Measurements from ENCODE around the gene ATP11A. TPM values are rescaled to one million over a fixed set of nuclear protein-coding genes. Genes with fewer than 3 reads are reported as not detected.

The ATP11A gene
- total and polyA plus RNA-seq, 2 donors (not counting 3 experiments of a cell fraction or from before 2014, with no cell fraction given) = 16.5 to 88.1 TPM

- peaks cover 11% of the 10 kb centered on the region for H3K4me1 ChIP-seq (ENCODE audit: control insufficient read depth, extremely low read depth, insufficient read depth, low read length)
- no peak for FAIRE-seq
- POLR2A ChIA-PET = no interaction called here
- no peak for TF ChIP-seq GATA2 (IDR thresholded peaks at IDR 0.05; ENCODE audit: insufficient read depth, insufficient read length, low read depth, low read length)
- TF ChIP-seq, protein P1, sequence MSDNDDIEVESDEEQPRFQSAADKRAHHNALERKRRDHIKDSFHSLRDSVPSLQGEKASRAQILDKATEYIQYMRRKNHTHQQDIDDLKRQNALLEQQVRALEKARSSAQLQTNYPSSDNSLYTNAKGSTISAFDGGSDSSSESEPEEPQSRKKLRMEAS (IDR thresholded peaks at IDR 0.05; ENCODE audit: insufficient read depth, insufficient read length) = no peak
- no peak for TF ChIP-seq FOS (IDR thresholded peaks at IDR 0.05; ENCODE audit: borderline replicate concordance, insufficient read depth, low read length)
- TF ChIP-seq EZH2 (IDR thresholded peaks at IDR 0.05; ENCODE audit: borderline replicate concordance, low read depth, low read length, severe bottlenecking) = no peak
- no peak for TF ChIP-seq JUN (IDR thresholded peaks at IDR 0.05; ENCODE audit: borderline replicate concordance, insufficient read depth, insufficient read length, low read depth)
- TF ChIP-seq MYC (IDR thresholded peaks at IDR 0.05; ENCODE audit: low read depth, low read length) = no peak
- no peak for TF ChIP-seq POLR2A (IDR thresholded peaks at IDR 0.05; ENCODE audit: low read depth, low read length)
- TF ChIP-seq CTCF (IDR thresholded peaks at IDR 0.05; ENCODE audit: extremely low read depth in 1 of 2, insufficient read depth in 1 of 2, low read depth in 1 of 2, low read length in 2 of 2) = no peak
- no peak for TF ChIP-seq POLR2AphosphoS5 (IDR thresholded peaks at IDR 0.05; ENCODE audit: insufficient read depth, low read depth, low read length)
- CTCF ChIA-PET = no interaction called here
- peaks cover 4 to 27% of the 10 kb centered on the region in 2 experiments for H3K36me3 ChIP-seq (ENCODE audit: control insufficient read depth in 2 of 2, extremely low read depth in 1 of 2, insufficient read depth in 2 of 2, low read length in 2 of 2)
- no peaks in the 10 kb centered on the region for H3K9me1 ChIP-seq (replicated peaks; ENCODE audit: control insufficient read depth, extremely low read depth, insufficient read depth, low read length)
- no peak overlapping the region for H2AFZ ChIP-seq (ENCODE audit: low read depth, low read length)
- no peak for DNase-seq (ENCODE audit: low read depth, low spot score)
- H3K4me3 ChIP-seq (replicated peaks in 1 of 3; ENCODE audit: insufficient read depth in 1 of 3, low read depth in 1 of 3, low read length in 3 of 3) = no peak overlapping the region
- BruUV-seq (replicated peaks) = no TSS peak
- intact Hi-C loops (cut with micrococcal nuclease) = no loop called here
- H3K4me2 ChIP-seq (ENCODE audit: insufficient read depth, low read length) = no peak overlapping the region
- dilution Hi-C loops (cut with MboI; ENCODE audit: extremely low pct_ligation_motif_present, low sequenced_read_pairs) = no loop called here
- H3K79me2 ChIP-seq (ENCODE audit: control insufficient read depth, insufficient read depth, low read length) = no peaks in the 10 kb centered on the region
- H3K9ac ChIP-seq (replicated peaks; ENCODE audit: extremely low read depth, insufficient read depth, low read length) = no peak overlapping the region
- H4K20me1 ChIP-seq (replicated peaks; ENCODE audit: control insufficient read depth, extremely low read depth, insufficient read depth, low read length) = no peaks in the 10 kb centered on the region
- H3K27ac ChIP-seq (ENCODE audit: insufficient read depth, low read depth, low read length) = no peak overlapping the region
- H3K9me3 ChIP-seq (replicated peaks; ENCODE audit: control insufficient read depth, insufficient read depth, low read length) = no peaks in the 10 kb centered on the region
- H3K27me3 ChIP-seq (ENCODE audit: control insufficient read depth in 2 of 2, insufficient read depth in 2 of 2, low read length in 2 of 2) = no peaks in the 10 kb centered on the region
Measured at GRCh38 chr13:112826565-112826964, 136.7 kb downstream of the ATP11A start.

All from endothelial cell of umbilical vein (primary cell).